ENCODE measurements around the gene KRT4.

KRT4 gene

DNA sequence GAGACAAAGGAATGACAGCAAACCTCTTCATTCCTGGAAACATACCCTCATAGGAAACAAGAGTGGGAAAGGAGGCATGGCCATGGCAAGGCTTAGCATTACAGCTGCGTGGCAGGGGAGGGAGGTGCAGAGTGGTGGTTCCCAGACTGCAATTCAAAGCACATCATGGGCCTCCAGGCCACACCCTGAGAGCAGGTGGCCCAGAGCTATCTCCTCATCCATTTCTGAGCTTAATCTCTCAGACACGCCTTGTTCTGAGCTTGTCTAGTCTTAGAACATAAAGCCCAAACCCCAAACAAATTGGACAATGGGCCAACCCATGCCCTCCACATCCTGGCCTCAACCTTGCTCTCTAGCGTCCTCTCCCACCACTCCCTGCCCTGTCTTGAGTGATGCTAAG is 12.1 kb downstream of the KRT4 start:
- in situ Hi-C loops (cut with HindIII; ENCODE audit: low pct_ligation_motif_present, low sequenced_read_pairs), result no loop called here
- H3K4me3 ChIP-seq (ENCODE audit: low read depth, low read length), result no peak overlapping the region
- H3K36me3 ChIP-seq (replicated peaks), result no peaks in the 10 kb centered on the region
- TF ChIP-seq, protein P1, sequence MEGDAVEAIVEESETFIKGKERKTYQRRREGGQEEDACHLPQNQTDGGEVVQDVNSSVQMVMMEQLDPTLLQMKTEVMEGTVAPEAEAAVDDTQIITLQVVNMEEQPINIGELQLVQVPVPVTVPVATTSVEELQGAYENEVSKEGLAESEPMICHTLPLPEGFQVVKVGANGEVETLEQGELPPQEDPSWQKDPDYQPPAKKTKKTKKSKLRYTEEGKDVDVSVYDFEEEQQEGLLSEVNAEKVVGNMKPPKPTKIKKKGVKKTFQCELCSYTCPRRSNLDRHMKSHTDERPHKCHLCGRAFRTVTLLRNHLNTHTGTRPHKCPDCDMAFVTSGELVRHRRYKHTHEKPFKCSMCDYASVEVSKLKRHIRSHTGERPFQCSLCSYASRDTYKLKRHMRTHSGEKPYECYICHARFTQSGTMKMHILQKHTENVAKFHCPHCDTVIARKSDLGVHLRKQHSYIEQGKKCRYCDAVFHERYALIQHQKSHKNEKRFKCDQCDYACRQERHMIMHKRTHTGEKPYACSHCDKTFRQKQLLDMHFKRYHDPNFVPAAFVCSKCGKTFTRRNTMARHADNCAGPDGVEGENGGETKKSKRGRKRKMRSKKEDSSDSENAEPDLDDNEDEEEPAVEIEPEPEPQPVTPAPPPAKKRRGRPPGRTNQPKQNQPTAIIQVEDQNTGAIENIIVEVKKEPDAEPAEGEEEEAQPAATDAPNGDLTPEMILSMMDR (IDR thresholded peaks at IDR 0.05; ENCODE audit: low read depth, low read length, missing control alignments), result no peak
- H3K27ac ChIP-seq, result no peak overlapping the region
- H3K27me3 ChIP-seq (replicated peaks), result peaks cover 2% of the 10 kb centered on the region
- DNase-seq, result no peak

DNA sequence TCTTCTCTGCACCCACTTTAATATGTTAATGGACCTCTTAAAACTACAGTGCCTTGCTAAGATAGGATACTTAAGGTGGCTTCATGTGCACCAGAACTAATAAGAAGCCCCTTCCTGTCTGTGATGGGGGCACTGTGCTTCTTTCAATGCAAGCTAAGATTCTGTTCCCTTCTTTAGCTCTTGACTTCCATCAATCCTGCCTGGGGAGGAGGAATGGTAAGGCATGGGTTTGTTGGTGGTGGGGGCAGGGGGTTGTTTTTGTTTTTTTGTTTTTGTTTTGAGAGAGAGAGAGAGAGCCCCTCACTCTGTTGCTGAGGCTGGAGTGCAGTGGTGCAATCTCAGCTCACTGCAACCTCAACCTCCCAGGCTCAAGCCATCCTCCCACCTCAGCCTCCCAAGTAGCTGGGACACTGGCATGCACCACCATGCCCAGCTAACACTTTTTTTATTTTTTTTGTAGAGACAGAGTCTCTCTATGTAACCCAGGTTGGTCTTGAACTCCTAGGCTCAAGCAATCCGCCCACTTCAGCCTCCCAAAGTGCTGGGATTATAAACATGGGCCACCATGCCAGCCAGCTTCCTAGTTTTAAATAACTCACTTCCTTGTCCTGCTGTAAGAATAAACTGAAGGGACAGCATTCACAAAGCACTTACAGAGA is 13.5 kb downstream of the KRT4 start:
- H3K36me3 ChIP-seq (replicated peaks), result no peaks in the 10 kb centered on the region
- peaks cover 2% of the 10 kb centered on the region for H3K27me3 ChIP-seq (replicated peaks)
- in situ Hi-C loops (cut with HindIII; ENCODE audit: low pct_ligation_motif_present, low sequenced_read_pairs), result no loop called here
- TF ChIP-seq, protein P1 (IDR thresholded peaks at IDR 0.05; ENCODE audit: low read depth, low read length, missing control alignments), result no peak
- no peak overlapping the region for H3K27ac ChIP-seq
- H3K4me3 ChIP-seq (ENCODE audit: low read depth, low read length), result no peak overlapping the region
- no peak for DNase-seq

DNA sequence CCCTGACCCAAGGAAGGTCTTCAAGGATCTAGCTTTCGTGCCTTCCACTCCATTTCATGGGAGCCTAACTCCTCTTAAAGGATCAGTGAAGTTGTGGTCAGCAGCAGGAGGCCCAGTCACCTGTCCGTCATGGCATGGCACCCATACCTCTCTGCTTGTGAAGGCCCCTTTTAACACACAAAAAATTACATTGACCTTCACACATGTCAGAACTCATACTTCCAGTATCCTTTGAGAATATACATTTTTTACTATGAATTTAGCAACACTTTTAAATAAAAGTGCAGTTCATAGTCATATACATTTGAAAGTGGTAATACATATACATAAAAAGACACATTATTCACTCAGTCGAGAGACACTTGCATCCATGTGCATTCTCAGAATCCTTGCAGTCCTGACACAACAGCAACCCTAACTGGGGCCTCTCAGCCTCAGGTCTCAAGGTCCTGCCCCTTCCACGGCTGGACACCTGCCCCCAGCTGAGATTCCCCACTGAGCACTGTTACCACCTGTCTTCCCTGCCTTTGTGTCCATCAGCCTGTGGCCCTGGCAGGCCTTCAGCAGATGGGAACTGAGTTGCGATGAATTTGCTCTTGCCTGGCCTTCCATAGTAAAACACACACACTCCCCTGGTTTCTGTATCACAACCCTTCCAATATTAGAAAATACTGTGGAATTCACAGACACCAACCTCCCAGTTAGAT is 14.3 kb downstream of the KRT4 start:
- Histone ChIP-seq H3K27ac (no peak overlapping the region), H3K27me3 (replicated peaks) (peaks cover 2% of the 10 kb centered on the region), H3K36me3 (replicated peaks) (no peaks in the 10 kb centered on the region), H3K4me3 (ENCODE audit: low read depth, low read length) (no peak overlapping the region)
- in situ Hi-C loops (cut with HindIII; ENCODE audit: low pct_ligation_motif_present, low sequenced_read_pairs), result no loop called here
- TF ChIP-seq, protein P1 (IDR thresholded peaks at IDR 0.05; ENCODE audit: low read depth, low read length, missing control alignments), result no peak
- DNase-seq, result no peak

DNA sequence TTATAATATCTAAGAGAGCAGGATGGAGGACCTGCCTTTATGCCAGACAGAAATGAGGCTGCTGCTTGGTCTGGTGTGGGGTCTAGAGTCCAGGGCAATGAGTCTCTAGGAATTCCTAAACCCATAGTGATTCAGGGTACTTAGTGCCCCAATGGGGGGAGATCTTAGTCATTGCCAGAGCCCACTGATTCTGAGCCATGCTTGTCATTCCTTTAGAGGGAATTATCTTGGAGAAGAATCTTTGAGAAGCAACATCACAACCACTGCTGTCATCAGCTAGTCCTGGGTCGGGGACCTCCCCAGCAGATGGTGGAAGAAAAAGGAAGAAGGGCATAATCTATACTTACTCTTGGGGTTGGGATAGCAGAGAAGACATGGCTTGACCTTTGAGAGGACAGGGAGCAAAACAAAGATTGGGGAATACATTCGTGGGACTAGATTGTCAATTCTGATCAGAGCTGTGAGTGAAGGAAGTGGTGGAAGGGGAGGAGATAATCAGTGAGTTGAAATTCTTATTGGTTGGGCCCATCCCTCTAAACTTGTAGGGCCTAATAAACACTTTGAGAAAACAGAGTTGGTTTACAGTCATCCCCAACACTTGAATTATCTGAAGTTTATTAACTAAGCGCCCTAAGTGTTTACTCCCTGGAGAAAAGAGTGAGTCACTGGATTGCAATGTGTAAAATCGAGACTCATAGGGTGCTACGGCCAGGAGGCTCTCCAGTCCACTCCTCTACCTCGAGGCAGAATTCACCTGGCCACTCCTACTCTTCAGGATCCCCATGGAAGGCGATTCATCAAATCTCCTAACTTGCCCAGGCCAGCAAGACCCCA is 15.0 kb downstream of the KRT4 start:
- Histone ChIP-seq H3K36me3 (replicated peaks) (no peaks in the 10 kb centered on the region), H3K27ac (no peak overlapping the region)
- in situ Hi-C loops (cut with HindIII; ENCODE audit: low pct_ligation_motif_present, low sequenced_read_pairs), result no loop called here

DNA sequence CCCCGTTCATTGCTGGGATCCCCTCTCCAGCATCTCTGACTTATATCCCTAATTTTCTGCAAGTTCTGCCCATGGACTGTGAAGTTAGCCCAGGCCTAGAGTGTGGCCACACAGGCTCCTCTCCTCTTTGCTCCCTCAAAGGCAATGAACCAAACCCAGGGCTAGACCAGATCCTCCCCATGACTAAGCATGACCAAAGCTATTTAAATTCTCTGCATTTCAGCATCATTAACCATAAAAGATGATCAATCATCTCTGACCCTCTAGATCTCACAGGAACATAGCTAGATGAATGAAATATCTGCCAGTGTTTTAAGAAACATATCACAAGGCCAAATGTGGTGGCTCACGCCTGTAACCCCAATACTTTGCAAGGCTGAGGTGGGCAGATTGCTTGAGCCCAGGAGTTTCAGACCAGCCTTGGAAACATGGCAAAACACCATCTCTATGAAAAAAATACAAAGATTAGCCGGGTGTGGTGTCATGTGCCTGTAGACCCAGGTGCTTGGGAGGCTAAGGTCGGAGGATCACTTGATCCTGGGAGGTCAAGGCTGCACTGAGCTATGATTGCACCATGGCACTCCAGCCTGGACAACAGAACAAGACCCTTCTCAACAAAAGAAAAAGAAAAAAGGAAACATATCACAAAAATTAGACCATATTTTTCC is 15.8 kb downstream of the KRT4 start:
- Histone ChIP-seq H3K4me3 (ENCODE audit: low read depth, low read length) (no peak overlapping the region), H3K27me3 (replicated peaks) (peaks cover 2% of the 10 kb centered on the region), H3K27ac (no peak overlapping the region), H3K36me3 (replicated peaks) (no peaks in the 10 kb centered on the region)
- TF ChIP-seq, protein P1 (IDR thresholded peaks at IDR 0.05; ENCODE audit: low read depth, low read length, missing control alignments), result no peak
- DNase-seq, result no peak
- in situ Hi-C loops (cut with HindIII; ENCODE audit: low pct_ligation_motif_present, low sequenced_read_pairs), result no loop called here

More for the DNA sequence above, 15.0 kb downstream of the KRT4 start:
- Histone ChIP-seq H3K27me3 (replicated peaks) (peaks cover 2% of the 10 kb centered on the region), H3K4me3 (ENCODE audit: low read depth, low read length) (no peak overlapping the region)
- TF ChIP-seq, protein P1 (IDR thresholded peaks at IDR 0.05; ENCODE audit: low read depth, low read length, missing control alignments), result no peak
- no peak for DNase-seq

All from brain microvascular endothelial cell (primary cell).